GM19328 (cell line): ENCODE data around the gene GRIK2.

Experiments
- ATAC-seq: cut with Tn5 transposase; IDR thresholded peaks from one replicate; pipeline ENCODE4 v1.9.1; 2021; ENCODE audit warnings: mild to moderate bottlenecking, moderate library complexity; ENCODE audit not compliant: unreplicated experiment

The GRIK2 gene

GRCh38 chr6:101765281-101765680, 371.8 kb downstream of the GRIK2 start:
- ATAC-seq = no peak

GRCh38 chr6:101770116-101770515, 376.6 kb downstream of the GRIK2 start:
- ATAC-seq = no peak

GRCh38 chr6:101776919-101777350, 383.4 kb downstream of the GRIK2 start:
- ATAC-seq = no peak

- ATAC-seq = no peak
Observed at GRCh38 chr6:101777646-101778045, 384.1 kb downstream of the GRIK2 start.

GRCh38 chr6:101779051-101779844, 385.7 kb downstream of the GRIK2 start:
- no peak for ATAC-seq

GRCh38 chr6:101783287-101783686, 389.8 kb downstream of the GRIK2 start:
- ATAC-seq = no peak

GRCh38 chr6:101784094-101784493, 390.6 kb downstream of the GRIK2 start:
- no peak for ATAC-seq

- no peak for ATAC-seq
Observed at GRCh38 chr6:101799531-101799930, 406.0 kb downstream of the GRIK2 start.

GRCh38 chr6:101800598-101800997, 407.1 kb downstream of the GRIK2 start:
- no peak for ATAC-seq

- no peak for ATAC-seq
Observed at GRCh38 chr6:101803136-101803535, 409.6 kb downstream of the GRIK2 start.

- no peak for ATAC-seq
Observed at GRCh38 chr6:101806241-101806640, 412.7 kb downstream of the GRIK2 start.

- no peak for ATAC-seq
Observed at GRCh38 chr6:101811108-101811507, 417.6 kb downstream of the GRIK2 start.

GRCh38 chr6:101816716-101817115, 423.2 kb downstream of the GRIK2 start:
- no peak for ATAC-seq

GRCh38 chr6:101818051-101818450, 424.5 kb downstream of the GRIK2 start:
- ATAC-seq = no peak

- no peak for ATAC-seq
Observed at GRCh38 chr6:101824551-101825345, 431.2 kb downstream of the GRIK2 start.

- no peak for ATAC-seq
Observed at GRCh38 chr6:101826269-101826668, 432.8 kb downstream of the GRIK2 start.

GRCh38 chr6:101826678-101827077, 433.2 kb downstream of the GRIK2 start:
- ATAC-seq = no peak

GRCh38 chr6:101830501-101831031, 437.1 kb downstream of the GRIK2 start:
- ATAC-seq = no peak

- ATAC-seq = no peak
Observed at GRCh38 chr6:101832371-101832770, 438.9 kb downstream of the GRIK2 start.

- ATAC-seq = no peak
Observed at GRCh38 chr6:101840100-101840499, 446.6 kb downstream of the GRIK2 start.

- ATAC-seq = no peak
Observed at GRCh38 chr6:101845172-101845571, 451.7 kb downstream of the GRIK2 start.

GRCh38 chr6:101845621-101846020, 452.1 kb downstream of the GRIK2 start:
- no peak for ATAC-seq
